Fibroblast of pulmonary artery (primary cell): ENCODE data around the gene VPS13A.

ENCODE experiments used
- DNase-seq: peaks from one replicate; pipeline ENCODE4 v3.0.0-alpha.2; 2010; ENCODE audit warnings: low read depth
- H3K4me3 ChIP-seq: replicated peaks from 2 replicates; pipeline ENCODE4 v1.5.1; 2011; ENCODE audit warnings: low read depth, mild to moderate bottlenecking, control low read depth, low read length, moderate library complexity
- TF ChIP-seq, protein P1 (sequence below): IDR thresholded peaks from 2 replicates; pipeline ENCODE4 v1.5.1; 2011; ENCODE audit warnings: mild to moderate bottlenecking, control low read depth, low read length, inconsistent platforms; ENCODE audit errors: missing control alignments

The VPS13A gene

DNA sequence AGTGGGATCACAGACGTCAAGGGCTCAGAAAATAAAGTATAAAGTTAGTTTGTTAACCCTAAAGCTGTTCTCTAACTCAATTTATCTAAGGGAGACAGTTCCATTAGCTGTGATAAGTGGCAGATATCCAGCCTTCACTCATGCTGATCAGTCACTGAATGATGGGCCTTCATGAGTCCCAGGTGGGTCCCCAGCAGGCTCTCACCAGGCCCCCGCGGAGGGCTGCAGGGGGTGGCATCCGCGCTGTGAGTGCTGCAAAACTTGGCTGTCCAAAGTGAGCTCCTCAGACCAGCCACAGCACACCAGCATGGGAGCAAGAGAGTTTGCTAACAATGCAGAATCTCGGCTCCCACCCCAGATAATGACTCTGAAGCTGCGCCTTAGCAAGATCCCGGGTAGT lies 283.6 kb downstream of the VPS13A start:
- no peak for DNase-seq
- H3K4me3 ChIP-seq, result no peak overlapping the region
- TF ChIP-seq, protein P1, sequence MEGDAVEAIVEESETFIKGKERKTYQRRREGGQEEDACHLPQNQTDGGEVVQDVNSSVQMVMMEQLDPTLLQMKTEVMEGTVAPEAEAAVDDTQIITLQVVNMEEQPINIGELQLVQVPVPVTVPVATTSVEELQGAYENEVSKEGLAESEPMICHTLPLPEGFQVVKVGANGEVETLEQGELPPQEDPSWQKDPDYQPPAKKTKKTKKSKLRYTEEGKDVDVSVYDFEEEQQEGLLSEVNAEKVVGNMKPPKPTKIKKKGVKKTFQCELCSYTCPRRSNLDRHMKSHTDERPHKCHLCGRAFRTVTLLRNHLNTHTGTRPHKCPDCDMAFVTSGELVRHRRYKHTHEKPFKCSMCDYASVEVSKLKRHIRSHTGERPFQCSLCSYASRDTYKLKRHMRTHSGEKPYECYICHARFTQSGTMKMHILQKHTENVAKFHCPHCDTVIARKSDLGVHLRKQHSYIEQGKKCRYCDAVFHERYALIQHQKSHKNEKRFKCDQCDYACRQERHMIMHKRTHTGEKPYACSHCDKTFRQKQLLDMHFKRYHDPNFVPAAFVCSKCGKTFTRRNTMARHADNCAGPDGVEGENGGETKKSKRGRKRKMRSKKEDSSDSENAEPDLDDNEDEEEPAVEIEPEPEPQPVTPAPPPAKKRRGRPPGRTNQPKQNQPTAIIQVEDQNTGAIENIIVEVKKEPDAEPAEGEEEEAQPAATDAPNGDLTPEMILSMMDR, result no peak

DNA sequence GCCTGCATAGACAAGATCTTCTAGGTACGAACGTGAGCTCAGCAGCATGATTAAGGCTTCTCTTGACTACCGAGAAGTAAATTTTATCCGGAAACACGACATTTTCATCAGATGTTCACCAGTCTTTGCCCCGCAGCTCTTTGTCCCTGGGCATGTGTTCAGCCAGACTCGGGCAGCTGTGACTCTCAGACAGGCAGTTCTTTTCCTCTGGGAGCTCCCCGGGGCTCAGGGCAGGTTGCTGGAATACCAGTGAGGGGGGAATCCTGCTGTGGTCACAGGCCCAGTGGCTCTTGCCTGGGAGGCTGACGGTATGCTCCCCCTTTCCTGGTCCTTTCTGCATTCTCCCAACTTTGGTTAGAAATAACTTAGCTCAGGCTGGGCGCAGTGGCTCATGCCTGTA lies 284.7 kb downstream of the VPS13A start:
- DNase-seq, result no peak
- TF ChIP-seq, protein P1, result no peak

DNA sequence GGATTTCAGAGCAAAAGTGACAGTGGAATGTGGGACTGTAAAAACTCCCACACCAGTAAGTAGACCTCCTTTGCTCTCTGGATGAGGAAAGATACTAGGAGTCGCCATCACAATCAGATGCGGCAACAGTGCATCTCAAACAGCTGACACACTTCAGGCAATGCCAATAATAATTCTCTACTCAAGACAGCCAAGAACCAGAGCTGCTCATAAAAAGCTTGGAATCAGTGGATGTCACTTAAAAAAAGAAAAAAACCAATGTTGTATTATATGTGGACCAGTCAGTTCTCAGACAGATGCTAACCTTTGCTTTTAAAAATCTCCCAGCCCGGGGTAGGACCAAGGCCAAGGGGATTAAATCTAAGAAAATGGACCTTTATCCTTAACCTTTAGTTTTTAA lies 285.8 kb downstream of the VPS13A start:
- TF ChIP-seq, protein P1, result no peak
- no peak overlapping the region for H3K4me3 ChIP-seq
- DNase-seq, result no peak

More for the DNA sequence above, 284.7 kb downstream of the VPS13A start:
- H3K4me3 ChIP-seq, result no peak overlapping the region

DNA sequence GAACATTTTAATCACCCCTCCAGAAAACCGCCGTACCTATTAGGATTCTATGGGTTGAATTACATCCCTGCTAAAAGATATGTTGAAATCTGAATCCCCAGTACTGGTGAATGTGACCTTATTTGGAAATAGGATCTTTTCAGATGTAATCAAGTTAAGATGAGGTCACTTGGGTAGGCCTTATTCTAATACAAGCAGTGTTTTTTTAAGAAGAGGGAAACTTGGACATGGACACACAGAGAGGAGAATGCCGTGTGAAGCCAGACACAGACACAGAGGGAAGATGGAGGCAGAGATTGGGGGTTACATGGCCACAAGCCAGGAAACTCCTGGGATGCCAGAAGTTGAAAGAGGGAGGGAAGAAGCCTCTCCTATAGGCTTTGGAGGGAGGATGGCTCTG lies 287.3 kb downstream of the VPS13A start:
- H3K4me3 ChIP-seq, result no peak overlapping the region
- DNase-seq, result no peak
- TF ChIP-seq, protein P1, result no peak

DNA sequence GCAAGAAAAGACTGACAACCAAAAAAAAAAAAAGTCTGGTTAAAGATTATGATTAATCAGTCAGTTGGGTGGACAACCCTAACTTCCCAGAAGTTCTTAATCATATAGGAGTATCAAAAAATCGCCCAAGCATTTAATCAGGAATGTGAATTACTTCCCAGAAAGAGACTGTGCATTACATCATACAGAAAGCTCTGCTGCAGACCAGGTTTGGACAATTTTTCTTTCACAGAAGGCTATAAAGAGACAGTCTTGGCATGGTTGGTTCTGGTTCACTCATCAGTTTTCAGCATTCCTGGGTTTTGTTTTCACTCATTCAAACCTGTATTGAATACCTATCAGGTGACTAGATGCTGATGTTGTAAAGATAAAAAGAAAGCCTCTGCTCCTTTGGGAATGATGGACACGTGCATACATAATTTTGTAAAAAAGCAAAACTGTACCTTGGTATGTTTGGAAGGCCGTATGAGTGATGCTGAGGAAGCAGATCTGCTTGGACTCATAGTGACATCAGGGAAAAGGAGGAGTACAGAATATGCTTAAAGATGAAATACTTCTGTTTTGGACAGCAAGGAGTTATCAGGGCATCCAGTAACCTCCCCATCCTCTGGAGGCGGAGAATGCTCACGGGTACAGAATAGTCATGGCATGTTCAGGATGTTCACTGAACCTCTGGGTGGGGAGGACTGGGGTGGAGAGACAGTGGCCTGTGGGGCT lies 292.3 kb downstream of the VPS13A start:
- H3K4me3 ChIP-seq, result no peak overlapping the region
- TF ChIP-seq, protein P1, result no peak
- DNase-seq, result peak; percentile 48
